Uterus (tissue), 2 donors: ENCODE measurements around the gene SOX5.

Experiments
- CTCF ChIP-seq, 4 experiments: fragments of 200-600 bp in 2 of 4; fragments of 450-650 bp in 2 of 4; sonication (generic) in 2 of 4; IDR thresholded peaks; one replicate each; pipeline ENCODE4 v1.5.1; 2016 to 2019; ENCODE audit warnings: antibody characterized with exemption in 4 of 4, mild to moderate bottlenecking in 2 of 4, moderate library complexity in 1 of 4
- POLR2A ChIP-seq, 2 donors: fragments of 450-650 bp; IDR thresholded peaks; one replicate each; pipeline ENCODE4 v1.6.1; 2016; ENCODE audit warnings: antibody characterized with exemption in 2 of 2, mild to moderate bottlenecking in 1 of 2, moderate library complexity in 1 of 2

GRCh38 chr12:23830210-23830609 lies 119.3 kb downstream of the SOX5 start:
- TF ChIP-seq CTCF (IDR thresholded peaks at IDR 0.05): no peak
- no peak for TF ChIP-seq POLR2A (IDR thresholded peaks at IDR 0.05)
